Fibroblast of lung (primary cell): ENCODE measurements around the gene ERBB4. TPM values are rescaled to one million over a fixed set of nuclear protein-coding genes. Genes with fewer than 3 reads are reported as not detected.
"Not testable (repeated sequence)": the region's sequence is repeated elsewhere in the genome, so short reads cannot be mapped to it uniquely, and the experiment has no call there.

Experiments used
- DNase-seq, 2 donors: peaks; one replicate each; pipeline versions ENCODE4 v3.0.0 to v3.0.0-alpha.2; 2010; ENCODE audit warnings: low read depth in 2 of 2
- H2AFZ ChIP-seq: 2 replicates; pipeline ENCODE4 v1.5.1; 2012; ENCODE audit warnings: low read length, control low read depth, inconsistent platforms
- H3K27ac ChIP-seq: 2 replicates; pipeline ENCODE4 v1.5.1; 2011; ENCODE audit warnings: low read length, control low read depth; ENCODE audit not compliant: insufficient read depth
- H3K27me3 ChIP-seq: 2 replicates; pipeline ENCODE4 v1.5.1; 2011; ENCODE audit warnings: mild to moderate bottlenecking, low read length; ENCODE audit not compliant: control insufficient read depth, insufficient read depth
- H3K36me3 ChIP-seq: 2 replicates; pipeline ENCODE4 v1.5.1; 2011; ENCODE audit warnings: low read length; ENCODE audit not compliant: control insufficient read depth, insufficient read depth
- H3K4me1 ChIP-seq: 2 replicates; pipeline ENCODE4 v1.5.1; 2011; ENCODE audit warnings: low read length; ENCODE audit not compliant: control insufficient read depth, insufficient read depth; ENCODE audit errors: extremely low read depth
- H3K4me2 ChIP-seq: 2 replicates; pipeline ENCODE4 v1.5.1; 2011; ENCODE audit warnings: low read length, control low read depth; ENCODE audit not compliant: insufficient read depth; ENCODE audit errors: extremely low read depth
- H3K4me3 ChIP-seq, 4 experiments: fragments of 200-600 bp in 1 of 4; sonication (generic) in 1 of 4; replicated peaks in 1 of 4; 2 replicates each; pipeline ENCODE4 v1.5.1; 2011 to 2016; ENCODE audit warnings: low read length in 4 of 4, low read depth in 3 of 4, mild to moderate bottlenecking in 3 of 4, control low read depth in 2 of 4, inconsistent platforms in 1 of 4, mixed read lengths in 1 of 4; ENCODE audit not compliant: insufficient read depth in 1 of 4; ENCODE audit errors: control extremely low read depth in 1 of 4
- H3K79me2 ChIP-seq: 2 replicates; pipeline ENCODE4 v1.5.1; 2012; ENCODE audit warnings: mild to moderate bottlenecking, low read length, inconsistent platforms; ENCODE audit not compliant: control insufficient read depth, insufficient read depth
- H3K9ac ChIP-seq: 2 replicates; pipeline ENCODE4 v1.5.1; 2011; ENCODE audit warnings: mild to moderate bottlenecking, low read length, control low read depth; ENCODE audit not compliant: insufficient read depth
- H3K9me3 ChIP-seq: 2 replicates; pipeline ENCODE4 v1.5.1; 2012; ENCODE audit warnings: low read depth, low read length; ENCODE audit not compliant: control insufficient read depth, insufficient read depth
- H4K20me1 ChIP-seq: 2 replicates; pipeline ENCODE4 v1.5.1; 2011; ENCODE audit warnings: low read length; ENCODE audit not compliant: control insufficient read depth, insufficient read depth; ENCODE audit errors: extremely low read depth
- EZH2 ChIP-seq: IDR thresholded peaks from 2 replicates; pipeline ENCODE4 v1.5.1; 2012; ENCODE audit warnings: low read length, control low read depth, mild to moderate bottlenecking; ENCODE audit errors: missing control alignments
- polyA plus RNA-seq, 2 donors: library from polyadenylated mRNA; depleted of rRNA in 1 of 2; stranded (reverse) in 1 of 2; unstranded in 1 of 2; fragments of >200 nt; gene quantifications; 2 replicates each; pipeline ENCODE4 v1.2.1, GENCODE V29; 2011 to 2012; ENCODE audit warnings: missing spikeins in 1 of 2
- total RNA-seq: library from RNA; depleted of rRNA; stranded (reverse); fragments of >200 nt; gene quantifications from 2 replicates; pipeline ENCODE4 v1.2.1, GENCODE V29; 2014
- TF ChIP-seq, protein P1 (sequence below), 2 donors: IDR thresholded peaks in 1 of 2; conservative IDR thresholded peaks in 1 of 2; 1 replicate in 1 of 2; 2 replicates in 1 of 2; pipeline ENCODE4 v1.5.1; 2011 to 2012; ENCODE audit warnings: low read length in 2 of 2, control low read depth in 1 of 2, inconsistent platforms in 1 of 2, low read depth in 1 of 2, mild to moderate bottlenecking in 1 of 2

ERBB4 gene
- total and polyA plus RNA-seq, 2 donors (not counting 1 experiment from before 2014, with no cell fraction given) = 0.08 to 0.17 TPM

- Histone ChIP-seq H3K27me3 (no peaks in the 10 kb centered on the region), H2AFZ (no peak overlapping the region), H3K9ac (no peak overlapping the region), H3K4me2 (no peak overlapping the region), H3K4me3 (no peak overlapping the region), H3K36me3 (no peaks in the 10 kb centered on the region), H3K27ac (no peak overlapping the region), H3K79me2 (no peaks in the 10 kb centered on the region), H3K4me1 (no peaks in the 10 kb centered on the region), H3K9me3 (no peaks in the 10 kb centered on the region), H4K20me1 (no peaks in the 10 kb centered on the region)
- TF ChIP-seq, protein P1, sequence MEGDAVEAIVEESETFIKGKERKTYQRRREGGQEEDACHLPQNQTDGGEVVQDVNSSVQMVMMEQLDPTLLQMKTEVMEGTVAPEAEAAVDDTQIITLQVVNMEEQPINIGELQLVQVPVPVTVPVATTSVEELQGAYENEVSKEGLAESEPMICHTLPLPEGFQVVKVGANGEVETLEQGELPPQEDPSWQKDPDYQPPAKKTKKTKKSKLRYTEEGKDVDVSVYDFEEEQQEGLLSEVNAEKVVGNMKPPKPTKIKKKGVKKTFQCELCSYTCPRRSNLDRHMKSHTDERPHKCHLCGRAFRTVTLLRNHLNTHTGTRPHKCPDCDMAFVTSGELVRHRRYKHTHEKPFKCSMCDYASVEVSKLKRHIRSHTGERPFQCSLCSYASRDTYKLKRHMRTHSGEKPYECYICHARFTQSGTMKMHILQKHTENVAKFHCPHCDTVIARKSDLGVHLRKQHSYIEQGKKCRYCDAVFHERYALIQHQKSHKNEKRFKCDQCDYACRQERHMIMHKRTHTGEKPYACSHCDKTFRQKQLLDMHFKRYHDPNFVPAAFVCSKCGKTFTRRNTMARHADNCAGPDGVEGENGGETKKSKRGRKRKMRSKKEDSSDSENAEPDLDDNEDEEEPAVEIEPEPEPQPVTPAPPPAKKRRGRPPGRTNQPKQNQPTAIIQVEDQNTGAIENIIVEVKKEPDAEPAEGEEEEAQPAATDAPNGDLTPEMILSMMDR (conservative IDR thresholded peaks at IDR 0.05 in 1 of 2, IDR thresholded peaks at IDR 0.05 in 1 of 2; ENCODE audit: low read depth in 1 of 2, low read length in 2 of 2) = no peak
- TF ChIP-seq EZH2 = no peak
- no peak for DNase-seq
Observed at GRCh38 chr2:211545582-211545981, 993.0 kb downstream of the ERBB4 start.

GRCh38 chr2:211534632-211535031 is 1004.0 kb downstream of the ERBB4 start:
- Histone ChIP-seq H2AFZ (no peak overlapping the region), H3K9ac (no peak overlapping the region), H3K9me3 (no peaks in the 10 kb centered on the region), H3K4me3 (no peak overlapping the region), H3K4me1 (no peaks in the 10 kb centered on the region), H3K79me2 (no peaks in the 10 kb centered on the region), H3K27ac (no peak overlapping the region), H3K27me3 (no peaks in the 10 kb centered on the region), H4K20me1 (no peaks in the 10 kb centered on the region), H3K4me2 (no peak overlapping the region), H3K36me3 (no peaks in the 10 kb centered on the region)
- DNase-seq = peak in 1 of 2 donors; percentile 3
- TF ChIP-seq, protein P1 (conservative IDR thresholded peaks at IDR 0.05 in 1 of 2, IDR thresholded peaks at IDR 0.05 in 1 of 2; ENCODE audit: low read depth in 1 of 2, low read length in 2 of 2) = no peak
- TF ChIP-seq EZH2 = no peak

DNA sequence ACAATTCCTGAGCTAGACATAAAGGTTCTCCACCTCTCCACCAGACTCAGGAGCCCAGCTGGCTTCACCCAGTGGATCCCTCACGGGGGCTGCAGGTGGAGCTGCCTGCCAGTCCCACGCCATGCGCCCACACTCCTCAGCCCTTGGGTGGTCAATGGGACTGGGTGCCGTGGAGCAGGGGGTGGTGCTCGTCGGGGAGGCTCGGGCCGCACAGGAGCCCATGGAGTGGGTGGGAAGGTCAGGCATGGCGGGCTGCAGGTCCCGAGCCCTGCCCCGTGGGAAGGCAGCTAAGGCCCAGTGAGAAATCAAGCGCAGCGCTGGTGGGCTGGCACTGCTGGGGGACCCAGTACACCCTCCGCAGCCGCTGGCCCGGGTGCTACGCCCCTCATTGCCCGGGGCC is 1014.4 kb downstream of the ERBB4 start:
- H3K36me3 ChIP-seq, H3K4me1 ChIP-seq, H3K4me2 ChIP-seq, H3K9me3 ChIP-seq, DNase-seq, H3K79me2 ChIP-seq, H3K27ac ChIP-seq, H3K4me3 ChIP-seq, H3K9ac ChIP-seq, H4K20me1 ChIP-seq, H3K27me3 ChIP-seq, H2AFZ ChIP-seq: not testable (repeated sequence)

GRCh38 chr2:211516537-211516936 is 1022.1 kb downstream of the ERBB4 start:
- no peaks in the 10 kb centered on the region for H3K9me3 ChIP-seq
- DNase-seq = no peak
- H4K20me1 ChIP-seq = no peaks in the 10 kb centered on the region

More at GRCh38 chr2:211516537-211516936, 1022.1 kb downstream of the ERBB4 start:
- no peak for TF ChIP-seq EZH2
- TF ChIP-seq, protein P1 (conservative IDR thresholded peaks at IDR 0.05 in 1 of 2, IDR thresholded peaks at IDR 0.05 in 1 of 2; ENCODE audit: low read depth in 1 of 2, low read length in 2 of 2) = no peak
- H3K79me2 ChIP-seq = no peaks in the 10 kb centered on the region
- H2AFZ ChIP-seq = no peak overlapping the region
- H3K27ac ChIP-seq = no peak overlapping the region
- no peaks in the 10 kb centered on the region for H3K36me3 ChIP-seq
- no peaks in the 10 kb centered on the region for H3K4me1 ChIP-seq
- H3K4me3 ChIP-seq = no peak overlapping the region
- no peak overlapping the region for H3K4me2 ChIP-seq
- H3K9ac ChIP-seq = no peak overlapping the region
- no peaks in the 10 kb centered on the region for H3K27me3 ChIP-seq
